ENCODE data around the gene ENOX2.

DNA sequence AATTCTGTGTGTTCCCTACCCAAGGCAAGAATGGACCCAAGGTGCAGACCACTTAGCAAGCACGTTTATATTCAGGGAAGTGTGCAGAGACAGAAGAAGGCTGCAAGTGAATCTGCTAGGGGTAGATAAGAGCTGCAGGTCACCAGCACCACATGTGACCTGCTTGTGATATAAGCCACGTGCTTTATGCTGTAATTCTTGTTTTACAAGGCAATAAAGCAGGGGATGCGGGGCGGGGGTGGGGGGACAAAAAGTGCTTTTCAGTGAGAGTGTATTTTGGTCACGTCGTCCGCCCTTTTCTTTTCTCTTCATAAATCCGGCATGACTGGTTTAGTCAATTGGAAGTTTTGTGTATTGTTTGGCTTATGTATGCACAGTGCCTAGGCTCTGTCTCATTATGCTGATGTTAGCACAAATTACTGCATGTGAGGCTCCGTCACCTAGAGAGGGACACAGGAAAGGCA is 308.5 kb downstream of the ENOX2 start:
- TF ChIP-seq, protein P1, sequence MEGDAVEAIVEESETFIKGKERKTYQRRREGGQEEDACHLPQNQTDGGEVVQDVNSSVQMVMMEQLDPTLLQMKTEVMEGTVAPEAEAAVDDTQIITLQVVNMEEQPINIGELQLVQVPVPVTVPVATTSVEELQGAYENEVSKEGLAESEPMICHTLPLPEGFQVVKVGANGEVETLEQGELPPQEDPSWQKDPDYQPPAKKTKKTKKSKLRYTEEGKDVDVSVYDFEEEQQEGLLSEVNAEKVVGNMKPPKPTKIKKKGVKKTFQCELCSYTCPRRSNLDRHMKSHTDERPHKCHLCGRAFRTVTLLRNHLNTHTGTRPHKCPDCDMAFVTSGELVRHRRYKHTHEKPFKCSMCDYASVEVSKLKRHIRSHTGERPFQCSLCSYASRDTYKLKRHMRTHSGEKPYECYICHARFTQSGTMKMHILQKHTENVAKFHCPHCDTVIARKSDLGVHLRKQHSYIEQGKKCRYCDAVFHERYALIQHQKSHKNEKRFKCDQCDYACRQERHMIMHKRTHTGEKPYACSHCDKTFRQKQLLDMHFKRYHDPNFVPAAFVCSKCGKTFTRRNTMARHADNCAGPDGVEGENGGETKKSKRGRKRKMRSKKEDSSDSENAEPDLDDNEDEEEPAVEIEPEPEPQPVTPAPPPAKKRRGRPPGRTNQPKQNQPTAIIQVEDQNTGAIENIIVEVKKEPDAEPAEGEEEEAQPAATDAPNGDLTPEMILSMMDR (optimal IDR thresholded peaks at IDR 0.05 in 1 of 3, IDR thresholded peaks at IDR 0.05 in 1 of 3, conservative IDR thresholded peaks at IDR 0.05 in 1 of 3; ENCODE audit: extremely low read depth in 1 of 3, insufficient read depth in 2 of 3, low read length in 3 of 3), result no peak
- no peak for TF ChIP-seq EZH2 (IDR thresholded peaks at IDR 0.05; ENCODE audit: low read length)
